Tibial artery (tissue), 4 donors: ENCODE results near the gene JAKMIP1.

Experiments used
- DNase-seq, 2 donors: peaks; one replicate each; pipeline ENCODE4 v3.0.0-alpha.2; 2019
- H3K27ac ChIP-seq, 2 donors: fragments of 200-600 bp; sonication (generic) in 1 of 2; 1 replicate in 1 of 2; 2 replicates in 1 of 2; pipeline ENCODE4 v1.5.1; 2018 to 2019; ENCODE audit warnings: mild to moderate bottlenecking in 1 of 2
- H3K27me3 ChIP-seq, 2 donors: fragments of 200-600 bp; sonication (generic) in 1 of 2; one replicate each; pipeline versions ENCODE4 v1.5.1 to v1.6.0; 2016 to 2019
- H3K36me3 ChIP-seq, 3 donors: fragments of 200-600 bp; sonication (generic) in 2 of 3; one replicate each; pipeline ENCODE4 v1.5.1; 2016 to 2019; ENCODE audit warnings: mild to moderate bottlenecking in 2 of 3
- H3K4me1 ChIP-seq, 4 donors: fragments of 200-600 bp; sonication (generic) in 2 of 4; 1 replicate in 3 of 4; 2 replicates in 1 of 4; pipeline ENCODE4 v1.5.1; 2016 to 2019
- H3K4me3 ChIP-seq, 2 donors: fragments of 200-600 bp; sonication (generic) in 1 of 2; 1 replicate in 1 of 2; 2 replicates in 1 of 2; pipeline ENCODE4 v1.5.1; 2018 to 2019; ENCODE audit warnings: mild to moderate bottlenecking in 2 of 2
- H3K9me3 ChIP-seq, 3 donors: fragments of 200-600 bp; sonication (generic) in 1 of 3; one replicate each; pipeline ENCODE4 v1.5.1; 2016 to 2019
- CTCF ChIP-seq, 2 experiments: fragments of 200-600 bp in 1 of 2; fragments of 450-650 bp in 1 of 2; IDR thresholded peaks; one replicate each; pipeline ENCODE4 v1.5.1; 2017 to 2019; ENCODE audit warnings: antibody characterized with exemption in 2 of 2, mild to moderate bottlenecking in 1 of 2, moderate library complexity in 1 of 2
- intact Hi-C: fragments of 100-400 bp; cut with DNase I; formaldehyde crosslinking; loops from one replicate; pipeline ENCODE4 v1.15.0; 2023; ENCODE audit warnings: low total_unique reads

The JAKMIP1 gene

GRCh38 chr4:6204871-6205566 is 4.7 kb upstream of the JAKMIP1 start:
- intact Hi-C loops, result no loop called here
- Histone ChIP-seq H3K27me3 (peaks cover 0 to 17% of the 10 kb centered on the region in 2 donors), H3K4me1 (peaks cover 0 to 9% (median 5%) of the 10 kb centered on the region in 4 donors), H3K27ac (no peak overlapping the region), H3K36me3 (no peaks in the 10 kb centered on the region), H3K9me3 (peaks cover 0 to 13% (median 9%) of the 10 kb centered on the region in 3 donors), H3K4me3 (no peak overlapping the region)
- TF ChIP-seq CTCF (IDR thresholded peaks at IDR 0.05), result no peak
- peak; percentile 12 to 44 for DNase-seq

GRCh38 chr4:6204098-6204497 is 3.7 kb upstream of the JAKMIP1 start:
- H3K9me3 ChIP-seq, result peaks cover 0 to 13% (median 9%) of the 10 kb centered on the region in 3 donors
- peak in 1 of 2 donors; percentile 3 for DNase-seq
- intact Hi-C loops, result no loop called here
- H3K27ac ChIP-seq, result no peak overlapping the region
- H3K4me1 ChIP-seq, result peaks cover 0 to 18% (median 15%) of the 10 kb centered on the region in 4 donors
- H3K4me3 ChIP-seq, result no peak overlapping the region
- peaks cover 0 to 26% of the 10 kb centered on the region in 2 donors for H3K27me3 ChIP-seq
- no peaks in the 10 kb centered on the region for H3K36me3 ChIP-seq
- TF ChIP-seq CTCF (IDR thresholded peaks at IDR 0.05), result no peak

- H3K27ac ChIP-seq, result no peak overlapping the region
- H3K36me3 ChIP-seq, result no peaks in the 10 kb centered on the region
- no peak overlapping the region for H3K4me3 ChIP-seq
- peak in 1 of 2 donors; percentile 8 for DNase-seq
- H3K4me1 ChIP-seq, result peaks cover 0 to 24% (median 19%) of the 10 kb centered on the region in 4 donors
- peaks cover 0 to 13% (median 9%) of the 10 kb centered on the region in 3 donors for H3K9me3 ChIP-seq
- TF ChIP-seq CTCF (IDR thresholded peaks at IDR 0.05), result no peak
- intact Hi-C loops, result no loop called here
- H3K27me3 ChIP-seq, result peaks cover 0 to 50% of the 10 kb centered on the region in 2 donors
These were observed 1.3 kb upstream of the JAKMIP1 start for GRCh38 chr4:6201580-6202091.

GRCh38 chr4:6200922-6201362 is 593 bp upstream of the JAKMIP1 start:
- peak in 1 of 2 donors; percentile 9 for DNase-seq
- no peak for TF ChIP-seq CTCF (IDR thresholded peaks at IDR 0.05)
- Histone ChIP-seq H3K4me3 (peak overlapping the region in 1 of 2 donors; percentile 57), H3K27me3 (peaks cover 0 to 57% of the 10 kb centered on the region in 2 donors), H3K36me3 (no peaks in the 10 kb centered on the region), H3K27ac (no peak overlapping the region), H3K4me1 (peaks cover 0 to 24% (median 19%) of the 10 kb centered on the region in 4 donors), H3K9me3 (peaks cover 0 to 13% (median 9%) of the 10 kb centered on the region in 3 donors)
- intact Hi-C loops, result no loop called here

GRCh38 chr4:6199422-6199921 is 877 bp downstream of the JAKMIP1 start:
- Histone ChIP-seq H3K27me3 (peaks cover 0 to 72% of the 10 kb centered on the region in 2 donors), H3K36me3 (no peaks in the 10 kb centered on the region), H3K4me3 (peak overlapping the region; percentile 36 to 57), H3K4me1 (peaks cover 0 to 24% (median 19%) of the 10 kb centered on the region in 4 donors), H3K9me3 (peaks cover 0 to 13% (median 9%) of the 10 kb centered on the region in 3 donors), H3K27ac (no peak overlapping the region)
- no peak for TF ChIP-seq CTCF (IDR thresholded peaks at IDR 0.05)
- intact Hi-C loops, result no loop called here
- peak; percentile 6 to 46 for DNase-seq
